ENCODE results near the gene LAMA3. TPM values are rescaled to one million over a fixed set of nuclear protein-coding genes. Genes with fewer than 3 reads are reported as not detected.

The LAMA3 gene
- total RNA-seq, 3 donors from 2014 or later (not counting 1 experiment from before 2014, with no cell fraction given), result not detected

GRCh38 chr18:23814991-23815614 is 125.8 kb downstream of the LAMA3 start:
- Histone ChIP-seq H3K27ac (ENCODE audit: low read length) (no peak overlapping the region), H3K4me3 (ENCODE audit: low read length) (no peak overlapping the region), H3K9me3 (ENCODE audit: control insufficient read depth, insufficient read depth, low read length) (no peaks in the 10 kb centered on the region), H3K36me3 (ENCODE audit: control insufficient read depth, insufficient read depth, low read length) (no peaks in the 10 kb centered on the region), H3K4me1 (ENCODE audit: control insufficient read depth, insufficient read depth, low read length) (peaks cover 2% of the 10 kb centered on the region), H3K27me3 (ENCODE audit: control insufficient read depth, insufficient read depth, low read length) (no peaks in the 10 kb centered on the region)
- TF ChIP-seq, protein P1, sequence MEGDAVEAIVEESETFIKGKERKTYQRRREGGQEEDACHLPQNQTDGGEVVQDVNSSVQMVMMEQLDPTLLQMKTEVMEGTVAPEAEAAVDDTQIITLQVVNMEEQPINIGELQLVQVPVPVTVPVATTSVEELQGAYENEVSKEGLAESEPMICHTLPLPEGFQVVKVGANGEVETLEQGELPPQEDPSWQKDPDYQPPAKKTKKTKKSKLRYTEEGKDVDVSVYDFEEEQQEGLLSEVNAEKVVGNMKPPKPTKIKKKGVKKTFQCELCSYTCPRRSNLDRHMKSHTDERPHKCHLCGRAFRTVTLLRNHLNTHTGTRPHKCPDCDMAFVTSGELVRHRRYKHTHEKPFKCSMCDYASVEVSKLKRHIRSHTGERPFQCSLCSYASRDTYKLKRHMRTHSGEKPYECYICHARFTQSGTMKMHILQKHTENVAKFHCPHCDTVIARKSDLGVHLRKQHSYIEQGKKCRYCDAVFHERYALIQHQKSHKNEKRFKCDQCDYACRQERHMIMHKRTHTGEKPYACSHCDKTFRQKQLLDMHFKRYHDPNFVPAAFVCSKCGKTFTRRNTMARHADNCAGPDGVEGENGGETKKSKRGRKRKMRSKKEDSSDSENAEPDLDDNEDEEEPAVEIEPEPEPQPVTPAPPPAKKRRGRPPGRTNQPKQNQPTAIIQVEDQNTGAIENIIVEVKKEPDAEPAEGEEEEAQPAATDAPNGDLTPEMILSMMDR (IDR thresholded peaks at IDR 0.05), result no peak
- H3K27ac Mint-ChIP-seq, result no peak overlapping the region
- 87% methylated on average over 7 of the region's 7 CpGs for WGBS (ENCODE audit: insufficient coverage)
- ATAC-seq, result no peak
- peaks cover 0 to 9% of the 10 kb centered on the region in 2 donors for H3K4me1 Mint-ChIP-seq
- H3K36me3 Mint-ChIP-seq, result no peaks in the 10 kb centered on the region
- no peak for DNase-seq
- no peak overlapping the region for H3K4me3 Mint-ChIP-seq
- peaks cover 9 to 13% of the 10 kb centered on the region in 2 donors for H3K27me3 Mint-ChIP-seq (ENCODE audit: low read depth in 2 of 2)
- no peaks in the 10 kb centered on the region for H3K9me3 Mint-ChIP-seq
- intact Hi-C loops (cut with micrococcal nuclease), result loop anchor here (5.0 kb wide), 2 partner anchors 298 to 302 kb away; no protein-coding TSS in a partner anchor

DNA sequence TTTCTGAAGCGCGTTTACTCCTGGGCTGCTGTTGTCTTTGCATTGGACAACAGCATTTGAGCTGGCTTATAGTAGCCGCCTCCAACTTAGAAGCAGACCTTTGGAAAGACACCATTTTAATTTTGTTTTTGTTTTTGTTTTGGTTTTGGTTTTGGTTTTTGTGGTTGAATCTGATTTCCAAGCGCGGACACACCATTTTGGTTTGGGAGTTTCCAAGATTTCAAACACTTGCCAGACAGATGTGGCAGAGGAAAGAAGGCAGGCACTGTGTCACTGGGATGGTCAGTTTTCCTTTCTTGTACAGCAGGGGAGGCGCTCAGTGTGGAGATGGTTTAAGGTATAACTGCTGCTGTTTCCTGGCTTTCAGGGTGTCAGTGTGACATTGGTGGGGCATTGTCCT is 126.8 kb downstream of the LAMA3 start:
- H3K27me3 Mint-ChIP-seq (ENCODE audit: low read depth in 2 of 2), result peaks cover 9 to 19% of the 10 kb centered on the region in 2 donors
- TF ChIP-seq, protein P1 (IDR thresholded peaks at IDR 0.05), result no peak
- intact Hi-C loops (cut with micrococcal nuclease), result no loop called here
- H3K36me3 Mint-ChIP-seq, result no peaks in the 10 kb centered on the region
- Histone ChIP-seq H3K9me3 (ENCODE audit: control insufficient read depth, insufficient read depth, low read length) (no peaks in the 10 kb centered on the region), H3K4me3 (ENCODE audit: low read length) (no peak overlapping the region), H3K27ac (ENCODE audit: low read length) (no peak overlapping the region), H3K36me3 (ENCODE audit: control insufficient read depth, insufficient read depth, low read length) (no peaks in the 10 kb centered on the region), H3K27me3 (ENCODE audit: control insufficient read depth, insufficient read depth, low read length) (no peaks in the 10 kb centered on the region), H3K4me1 (ENCODE audit: control insufficient read depth, insufficient read depth, low read length) (no peaks in the 10 kb centered on the region)
- no peak overlapping the region for H3K27ac Mint-ChIP-seq
- no peaks in the 10 kb centered on the region for H3K9me3 Mint-ChIP-seq
- no peak overlapping the region for H3K4me3 Mint-ChIP-seq
- peaks cover 0 to 5% of the 10 kb centered on the region in 2 donors for H3K4me1 Mint-ChIP-seq
- 82% methylated on average over 6 of the region's 6 CpGs for WGBS (ENCODE audit: insufficient coverage)
- DNase-seq (no peak), ATAC-seq (no peak)

GRCh38 chr18:23816740-23817139 is 127.5 kb downstream of the LAMA3 start:
- no peak for DNase-seq
- no peak overlapping the region for H3K4me3 ChIP-seq (ENCODE audit: low read length)
- TF ChIP-seq, protein P1 (IDR thresholded peaks at IDR 0.05), result no peak
- H3K4me1 ChIP-seq (ENCODE audit: control insufficient read depth, insufficient read depth, low read length), result no peaks in the 10 kb centered on the region
- no peaks in the 10 kb centered on the region for H3K27me3 ChIP-seq (ENCODE audit: control insufficient read depth, insufficient read depth, low read length)
- no peaks in the 10 kb centered on the region for H3K9me3 ChIP-seq (ENCODE audit: control insufficient read depth, insufficient read depth, low read length)
- Mint-ChIP-seq H3K9me3 (no peaks in the 10 kb centered on the region), H3K27me3 (ENCODE audit: low read depth in 2 of 2) (peaks cover 12 to 26% of the 10 kb centered on the region in 2 donors), H3K36me3 (no peaks in the 10 kb centered on the region), H3K27ac (no peak overlapping the region), H3K4me3 (no peak overlapping the region), H3K4me1 (peaks cover 0 to 5% of the 10 kb centered on the region in 2 donors)
- H3K27ac ChIP-seq (ENCODE audit: low read length), result no peak overlapping the region
- no peaks in the 10 kb centered on the region for H3K36me3 ChIP-seq (ENCODE audit: control insufficient read depth, insufficient read depth, low read length)
- WGBS (ENCODE audit: insufficient coverage), result 86% methylated on average over 4 of the region's 4 CpGs
- intact Hi-C loops (cut with micrococcal nuclease), result no loop called here
- peak in 1 of 3 donors; percentile 30 for ATAC-seq

DNA sequence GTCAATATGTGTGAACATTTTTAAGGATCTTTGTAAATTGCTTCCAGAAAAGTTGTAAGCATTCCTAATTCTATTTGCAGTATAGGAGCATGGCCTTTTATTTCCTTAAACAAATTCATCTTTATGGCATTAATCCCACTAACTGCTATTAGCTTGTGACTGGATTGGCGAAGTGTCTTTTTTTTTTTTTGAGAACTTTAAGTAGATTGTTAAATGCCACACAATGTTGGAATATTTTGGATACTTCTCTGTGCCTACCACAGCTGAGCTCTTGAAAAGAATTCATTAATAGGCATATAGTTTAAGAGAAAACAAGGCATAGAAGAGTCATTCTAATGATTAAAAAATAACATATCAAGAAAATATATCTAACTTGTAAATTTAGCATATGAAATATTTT is 129.7 kb downstream of the LAMA3 start:
- Mint-ChIP-seq H3K9me3 (no peaks in the 10 kb centered on the region), H3K4me3 (no peak overlapping the region), H3K27me3 (ENCODE audit: low read depth in 2 of 2) (peaks cover 14 to 27% of the 10 kb centered on the region in 2 donors), H3K36me3 (no peaks in the 10 kb centered on the region), H3K27ac (no peak overlapping the region), H3K4me1 (no peaks in the 10 kb centered on the region)
- Histone ChIP-seq H3K27me3 (ENCODE audit: control insufficient read depth, insufficient read depth, low read length) (no peaks in the 10 kb centered on the region), H3K36me3 (ENCODE audit: control insufficient read depth, insufficient read depth, low read length) (no peaks in the 10 kb centered on the region), H3K27ac (ENCODE audit: low read length) (no peak overlapping the region), H3K9me3 (ENCODE audit: control insufficient read depth, insufficient read depth, low read length) (no peaks in the 10 kb centered on the region), H3K4me3 (ENCODE audit: low read length) (no peak overlapping the region), H3K4me1 (ENCODE audit: control insufficient read depth, insufficient read depth, low read length) (no peaks in the 10 kb centered on the region)
- no CpG with 5 or more reads among the region's 1 CpG for WGBS (ENCODE audit: insufficient coverage)
- DNase-seq (no peak), ATAC-seq (no peak)
- intact Hi-C loops (cut with micrococcal nuclease), result no loop called here
- TF ChIP-seq, protein P1 (IDR thresholded peaks at IDR 0.05), result no peak

Data from natural killer cell (primary cell).